ELR (cell line): ENCODE data around the gene RECQL.
"Not testable (repeated sequence)": the region's sequence is repeated elsewhere in the genome, so short reads cannot be mapped to it uniquely, and the experiment has no call there.

Experiments used
- DNase-seq: peaks from one replicate; pipeline ENCODE4 v3.0.0-alpha.2; 2015; ENCODE audit warnings: low read depth

The RECQL gene

GRCh38 chr12:21502164-21502496, 695 bp upstream of the RECQL start:
- peak; percentile 54 for DNase-seq

GRCh38 chr12:21500786-21501257, 613 bp downstream of the RECQL start:
- DNase-seq = no peak

GRCh38 chr12:21499765-21500164, 1.7 kb downstream of the RECQL start:
- DNase-seq = no peak

- DNase-seq = no peak
These were observed 15.4 kb downstream of the RECQL start for GRCh38 chr12:21485998-21486397.

- DNase-seq = no peak
These were observed 17.9 kb downstream of the RECQL start for GRCh38 chr12:21483531-21483930.

GRCh38 chr12:21478756-21479455, 22.5 kb downstream of the RECQL start:
- peak; percentile 32 for DNase-seq

- peak; percentile 82 for DNase-seq
These were observed 24.5 kb downstream of the RECQL start for GRCh38 chr12:21476949-21477348.

GRCh38 chr12:21475552-21475951, 25.9 kb downstream of the RECQL start:
- no peak for DNase-seq

- DNase-seq = no peak
These were observed 29.1 kb downstream of the RECQL start for GRCh38 chr12:21472197-21472823.

- DNase-seq = no peak
These were observed 30.1 kb downstream of the RECQL start for GRCh38 chr12:21471294-21471693.

GRCh38 chr12:21467334-21467733, 34.1 kb downstream of the RECQL start:
- not testable (repeated sequence) for DNase-seq

- no peak for DNase-seq
These were observed 42.0 kb downstream of the RECQL start for GRCh38 chr12:21459474-21459873.

- DNase-seq = no peak
These were observed 45.1 kb downstream of the RECQL start for GRCh38 chr12:21456291-21456780.

GRCh38 chr12:21453312-21453852, 48.1 kb downstream of the RECQL start:
- no peak for DNase-seq

- DNase-seq = peak; percentile 56
These were observed 49.9 kb downstream of the RECQL start for GRCh38 chr12:21451529-21451928.

GRCh38 chr12:21444193-21445146, 57.0 kb downstream of the RECQL start:
- DNase-seq = no peak

- no peak for DNase-seq
These were observed 62.1 kb downstream of the RECQL start for GRCh38 chr12:21439347-21439746.

GRCh38 chr12:21438643-21439042, 62.8 kb downstream of the RECQL start:
- no peak for DNase-seq

- peak; percentile 38 for DNase-seq
These were observed 66.7 kb downstream of the RECQL start for GRCh38 chr12:21434699-21435098.

GRCh38 chr12:21433525-21433924, 67.9 kb downstream of the RECQL start:
- DNase-seq = no peak

- DNase-seq = no peak
These were observed 71.4 kb downstream of the RECQL start for GRCh38 chr12:21429994-21430393.

- DNase-seq = peak; percentile 68
These were observed 73.2 kb downstream of the RECQL start for GRCh38 chr12:21428241-21428640.
